Ovary (tissue), 9 donors: Measurements from ENCODE around the gene PDPR. TPM values are rescaled to one million over a fixed set of nuclear protein-coding genes. Genes with fewer than 3 reads are reported as not detected.
"Not testable (repeated sequence)": the region's sequence is repeated elsewhere in the genome, so short reads cannot be mapped to it uniquely, and the experiment has no call there.

ENCODE experiments used
- DNase-seq, 5 donors: peaks; one replicate each; pipeline ENCODE4 v3.0.0-alpha.2; 2019 to 2020
- H3K27ac ChIP-seq, 2 donors: fragments of 200-600 bp; one replicate each; pipeline versions ENCODE4 v1.5.1 to v1.8.0; 2019 to 2022
- H3K27me3 ChIP-seq: fragments of 200-600 bp; one replicate; pipeline ENCODE4 v1.8.0; 2022
- H3K36me3 ChIP-seq: fragments of 200-600 bp; sonication (generic); one replicate; pipeline ENCODE4 v1.5.1; 2019
- H3K4me1 ChIP-seq: one replicate; pipeline ENCODE4 v1.8.1; 2013; ENCODE audit warnings: mild to moderate bottlenecking, moderate library complexity; ENCODE audit not compliant: insufficient read depth
- H3K4me3 ChIP-seq: fragments of 200-600 bp; sonication (generic); one replicate; pipeline ENCODE4 v1.5.1; 2017
- H3K9me3 ChIP-seq, 2 donors: fragments of 200-600 bp in 1 of 2; sonication (generic) in 1 of 2; one replicate each; pipeline versions ENCODE4 v1.5.1 to v1.8.1; 2013 to 2019; ENCODE audit warnings: mild to moderate bottlenecking in 1 of 2, moderate library complexity in 1 of 2
- WGBS, 3 donors: extraction: QIAGEN DNeasy Blood & Tissue Kit in 1 of 3; methylation state at CpG; one replicate each; pipeline versions ENCODE4 v1.1.5 to v1.1.7; 2013 to 2017; 5-methylcytosine and 5-hydroxymethylcytosine counted together
- intact Hi-C, 4 donors: fragments of 100-400 bp; cut with DNase I; formaldehyde crosslinking; loops; one replicate each; pipeline versions ENCODE4 v1.11.0 to v1.15.1; 2022 to 2023
- polyA plus RNA-seq, 2 donors: library from polyadenylated mRNA; stranded (reverse); fragments of 200-250 nt in 1 of 2; fragments of 350-450 nt in 1 of 2; fragmentation: Illumina TruSeq in 1 of 2; extraction: RNeasy Lipid Tissue Mini Kit (QIAGEN cat#74804) in 1 of 2; gene quantifications; one replicate each; pipeline ENCODE4 v1.2.3, GENCODE V29; 2013 to 2014
- total RNA-seq, 7 donors: library from RNA; depleted of rRNA in 2 of 7; stranded (reverse); fragments of >200 nt in 2 of 7; fragmentation: NEBNext Ultra II Directional in 3 of 7; extraction: Animal tissue kit (Norgen Biotek cat#: 25700) in 3 of 7; gene quantifications; one replicate each; pipeline versions ENCODE4 v1.1.0 to v1.2.4, GENCODE V29; 2016 to 2023
- donor health status: DM: no; HTN: no; CAD: no; lungs with moderate emphysema.
- donor health status: DM: no; HTN: no; CAD: no.
- donor health status: Bipolar disorder and iron deficiency.
- donor health status: DM: yes; HTN: yes; CAD: no.
- donor health status: DM: no; HTN: no; CAD: no.
- donor health status: DM: yes; HTN: yes; CAD: no.

PDPR gene
- total and polyA plus RNA-seq, 9 donors: 13.4 to 44.5 (median 21.7) TPM

GRCh38 chr16:70091104-70091503 is 23.0 kb upstream of the PDPR start:
- H3K36me3 ChIP-seq, H3K27me3 ChIP-seq, DNase-seq, H3K27ac ChIP-seq, H3K4me1 ChIP-seq, intact Hi-C loops, H3K9me3 ChIP-seq, H3K4me3 ChIP-seq: not testable (repeated sequence)
- WGBS, 3 donors: 49 to 61% (median 50%) methylated on average over 4 of the region's 4 CpGs

- intact Hi-C loops, H3K9me3 ChIP-seq, H3K4me1 ChIP-seq, H3K27me3 ChIP-seq, H3K4me3 ChIP-seq, DNase-seq, H3K36me3 ChIP-seq, H3K27ac ChIP-seq: not testable (repeated sequence)
- WGBS, 3 donors: 16 to 36% (median 28%) methylated on average over 1 of the region's 1 CpG
Measured at GRCh38 chr16:70094096-70094495, 20.0 kb upstream of the PDPR start.

- DNase-seq, H3K27me3 ChIP-seq, H3K4me1 ChIP-seq, H3K36me3 ChIP-seq, H3K4me3 ChIP-seq, intact Hi-C loops, H3K27ac ChIP-seq, H3K9me3 ChIP-seq: not testable (repeated sequence)
- WGBS, 3 donors: 92 to 93% (median 93%) methylated on average over 15 of the region's 15 CpGs
Measured at GRCh38 chr16:70109583-70110279, 4.4 kb upstream of the PDPR start.

- H3K27me3 ChIP-seq, H3K4me3 ChIP-seq, H3K36me3 ChIP-seq, intact Hi-C loops, DNase-seq, H3K9me3 ChIP-seq, H3K4me1 ChIP-seq, H3K27ac ChIP-seq: not testable (repeated sequence)
- 89 to 94% (median 93%) methylated on average over 6 of the region's 6 CpGs for WGBS, 3 donors
Measured at GRCh38 chr16:70112162-70112561, 2.0 kb upstream of the PDPR start.

- H3K36me3 ChIP-seq, H3K9me3 ChIP-seq, intact Hi-C loops, DNase-seq, H3K4me1 ChIP-seq, H3K27me3 ChIP-seq: not testable (repeated sequence)
- 0% methylated on average over 2 of the region's 15 CpGs; no CpG with 5 or more reads in 2 of the 3 donors for WGBS, 3 donors
- Histone ChIP-seq H3K27ac (peak overlapping the region; percentile 75 to 77), H3K4me3 (peak overlapping the region; percentile 69)
Measured at GRCh38 chr16:70113599-70113981, 542 bp upstream of the PDPR start.

GRCh38 chr16:70118354-70118753 is 4.2 kb downstream of the PDPR start:
- H3K27me3 ChIP-seq, H3K4me1 ChIP-seq, H3K27ac ChIP-seq, H3K4me3 ChIP-seq, H3K9me3 ChIP-seq, intact Hi-C loops, DNase-seq, H3K36me3 ChIP-seq: not testable (repeated sequence)
- 78 to 80% (median 79%) methylated on average over 6 of the region's 6 CpGs for WGBS, 3 donors

- H3K27ac ChIP-seq, H3K36me3 ChIP-seq, DNase-seq, H3K27me3 ChIP-seq, intact Hi-C loops, H3K9me3 ChIP-seq, H3K4me1 ChIP-seq, H3K4me3 ChIP-seq: not testable (repeated sequence)
- WGBS, 3 donors: 75 to 92% (median 90%) methylated on average over 3 of the region's 3 CpGs
Measured at GRCh38 chr16:70118776-70119175, 4.6 kb downstream of the PDPR start.

- H3K36me3 ChIP-seq: not testable (repeated sequence)
- 86 to 90% (median 86%) methylated on average over 8 of the region's 8 CpGs for WGBS, 3 donors
Measured at GRCh38 chr16:70120398-70120797, 6.3 kb downstream of the PDPR start.

GRCh38 chr16:70123822-70124221 is 9.7 kb downstream of the PDPR start:
- H3K9me3 ChIP-seq, H3K4me3 ChIP-seq, H3K27me3 ChIP-seq, H3K27ac ChIP-seq, H3K4me1 ChIP-seq, intact Hi-C loops, DNase-seq, H3K36me3 ChIP-seq: not testable (repeated sequence)
- 86 to 92% (median 91%) methylated on average over 14 of the region's 14 CpGs for WGBS, 3 donors

More at GRCh38 chr16:70120398-70120797, 6.3 kb downstream of the PDPR start:
- H3K27me3 ChIP-seq, H3K4me3 ChIP-seq, H3K27ac ChIP-seq, DNase-seq, H3K4me1 ChIP-seq, H3K9me3 ChIP-seq, intact Hi-C loops: not testable (repeated sequence)

GRCh38 chr16:70126226-70126625 is 12.1 kb downstream of the PDPR start:
- H3K27ac ChIP-seq, H3K4me3 ChIP-seq, H3K9me3 ChIP-seq, H3K4me1 ChIP-seq, DNase-seq, intact Hi-C loops, H3K27me3 ChIP-seq, H3K36me3 ChIP-seq: not testable (repeated sequence)
- 91 to 92% (median 92%) methylated on average over 11 of the region's 11 CpGs for WGBS, 3 donors

GRCh38 chr16:70127706-70128105 is 13.6 kb downstream of the PDPR start:
- H3K4me3 ChIP-seq, H3K36me3 ChIP-seq, H3K9me3 ChIP-seq, H3K27me3 ChIP-seq, intact Hi-C loops, H3K4me1 ChIP-seq, H3K27ac ChIP-seq, DNase-seq: not testable (repeated sequence)
- 70 to 75% (median 72%) methylated on average over 5 of the region's 5 CpGs for WGBS, 3 donors

GRCh38 chr16:70128844-70129243 is 14.7 kb downstream of the PDPR start:
- H3K36me3 ChIP-seq, H3K27me3 ChIP-seq, intact Hi-C loops, H3K4me1 ChIP-seq, DNase-seq, H3K9me3 ChIP-seq, H3K4me3 ChIP-seq, H3K27ac ChIP-seq: not testable (repeated sequence)
- 90 to 100% (median 96%) methylated on average over 3 to 6 of the region's 10 CpGs for WGBS, 3 donors
